Right cardiac atrium (tissue), 5 donors: ENCODE measurements around the gene PLOD2. TPM values are rescaled to one million over a fixed set of nuclear protein-coding genes. Genes with fewer than 3 reads are reported as not detected.
A peak's percentile ranks its signal among the peaks of the same experiment; 100 is the strongest.

ENCODE experiments used
- ATAC-seq, 2 donors: fragments of 200-7000 bp; cut with Tn5 transposase; one replicate each; pipeline versions ENCODE4 v1.8.0 to v1.9.1; 2020; ENCODE audit warnings: moderate library complexity in 2 of 2, mild to moderate bottlenecking in 1 of 2
- DNase-seq, 3 donors: peaks; one replicate each; pipeline ENCODE4 v3.0.0-alpha.2; 2020
- H3K27ac ChIP-seq: one replicate; pipeline ENCODE4 v1.5.1; 2013; ENCODE audit warnings: mild to moderate bottlenecking, low read length, control low read depth, moderate library complexity
- H3K27me3 ChIP-seq: one replicate; pipeline ENCODE4 v1.6.1; 2013; ENCODE audit not compliant: control insufficient read depth, insufficient read depth
- H3K4me1 ChIP-seq: one replicate; pipeline ENCODE4 v1.6.1; 2013; ENCODE audit warnings: low read length; ENCODE audit not compliant: control insufficient read depth, insufficient read depth
- H3K4me3 ChIP-seq: one replicate; pipeline ENCODE4 v1.5.1; 2013; ENCODE audit warnings: low read length, control low read depth
- H3K9me3 ChIP-seq: one replicate; pipeline ENCODE4 v1.6.1; 2013; ENCODE audit warnings: low read length; ENCODE audit not compliant: control insufficient read depth
- WGBS: extraction: QIAGEN DNeasy Blood & Tissue Kit; methylation state at CpG from one replicate; pipeline ENCODE4 v1.1.7; 2013; 5-methylcytosine and 5-hydroxymethylcytosine counted together
- intact Hi-C, 4 donors: fragments of 100-400 bp; cut with DNase I; formaldehyde crosslinking; loops; one replicate each; pipeline versions ENCODE4 v1.11.0 to v1.14.0; 2022 to 2023
- polyA plus RNA-seq: library from polyadenylated mRNA; stranded (reverse); fragments of 200-250 nt; gene quantifications from one replicate; pipeline ENCODE4 v1.2.3, GENCODE V29; 2013
- total RNA-seq, 4 donors: library from RNA; stranded (reverse); fragmentation: NEBNext Ultra II Directional; extraction: Animal tissue kit (Norgen Biotek cat#: 25700); gene quantifications; one replicate each; pipeline ENCODE4 v1.2.1, GENCODE V29; 2021
- donor health status: healthy with polysubstance abuse.
- donor health status: DM: no; HTN: yes; CAD: no.
- donor health status: DM: no; HTN: no; CAD: no.
- donor health status: DM: no; HTN: yes; CAD: no; lungs with severe emphysema.
- donor health status: DM: yes; HTN: yes; CAD: no.

Gene PLOD2
- total and polyA plus RNA-seq, 5 donors: 20.3 to 30.8 (median 30.3) TPM

GRCh38 chr3:146138902-146139301, 22.1 kb downstream of the PLOD2 start:
- DNase-seq (no peak), ATAC-seq (peak in 1 of 2 donors; percentile 22)
- Histone ChIP-seq H3K4me3 (no peak overlapping the region), H3K27ac (no peak overlapping the region), H3K4me1 (peaks cover 2% of the 10 kb centered on the region), H3K27me3 (no peaks in the 10 kb centered on the region), H3K9me3 (no peaks in the 10 kb centered on the region)
- WGBS: 65% methylated on average over 2 of the region's 2 CpGs
- intact Hi-C loops: no loop called here

GRCh38 chr3:146136647-146137046, 24.3 kb downstream of the PLOD2 start:
- H3K4me1 ChIP-seq: peaks cover 3% of the 10 kb centered on the region
- H3K4me3 ChIP-seq: no peak overlapping the region
- H3K27me3 ChIP-seq: no peaks in the 10 kb centered on the region
- intact Hi-C loops: no loop called here
- ATAC-seq: no peak
- no peaks in the 10 kb centered on the region for H3K9me3 ChIP-seq
- WGBS: 84% methylated on average over 3 of the region's 3 CpGs
- H3K27ac ChIP-seq: no peak overlapping the region
- no peak for DNase-seq

- intact Hi-C loops: no loop called here
- no peaks in the 10 kb centered on the region for H3K27me3 ChIP-seq
- H3K4me1 ChIP-seq: peaks cover 3% of the 10 kb centered on the region
- H3K4me3 ChIP-seq: no peak overlapping the region
- no peak overlapping the region for H3K27ac ChIP-seq
- peak in 1 of 2 donors; percentile 22 for ATAC-seq
- 58% methylated on average over 5 of the region's 5 CpGs for WGBS
- no peaks in the 10 kb centered on the region for H3K9me3 ChIP-seq
- no peak for DNase-seq
Observed at GRCh38 chr3:146134348-146135117, 26.5 kb downstream of the PLOD2 start.

GRCh38 chr3:146133441-146133840, 27.5 kb downstream of the PLOD2 start:
- WGBS: 86% methylated on average over 2 of the region's 2 CpGs

DNA sequence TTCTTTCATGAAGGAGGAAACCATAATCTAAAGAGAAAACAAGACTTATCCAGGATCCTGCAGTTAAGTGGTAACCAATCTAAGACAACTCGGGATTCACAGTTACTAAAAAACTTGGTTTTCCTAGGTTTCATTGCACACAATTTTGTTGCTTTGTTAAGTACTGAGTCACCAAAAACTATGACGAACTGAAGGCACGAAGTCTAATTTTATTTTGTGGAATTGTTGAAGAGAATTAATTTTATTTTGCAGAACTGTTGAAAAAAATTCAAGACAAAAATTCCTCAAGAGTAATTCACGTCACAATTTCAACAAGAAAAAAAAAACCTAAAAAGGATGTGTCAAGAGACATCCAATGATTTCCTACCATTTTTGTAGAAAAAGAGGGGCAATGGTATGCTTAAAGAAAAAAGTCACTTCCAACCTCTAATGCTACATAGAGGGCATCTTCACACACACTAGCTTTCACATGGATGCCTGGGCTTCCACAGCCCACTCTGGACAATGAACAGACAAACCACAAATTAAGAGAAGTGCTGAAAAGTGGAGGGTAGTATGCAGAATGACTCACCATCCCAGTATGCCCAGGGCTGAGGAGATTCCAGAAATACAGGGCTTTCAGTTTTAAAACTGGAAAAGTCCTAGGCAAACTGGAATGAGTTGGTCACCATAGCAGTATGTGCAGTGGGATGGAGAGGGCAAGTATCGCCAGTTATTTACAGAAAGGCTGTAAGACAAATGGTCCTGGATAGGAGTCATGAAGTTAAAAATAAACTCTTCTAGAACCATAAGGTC, 29.2 kb downstream of the PLOD2 start:
- peak in 1 of 2 donors; percentile 29 for ATAC-seq
- intact Hi-C loops: no loop called here
- H3K9me3 ChIP-seq: no peaks in the 10 kb centered on the region
- peaks cover 3% of the 10 kb centered on the region for H3K4me1 ChIP-seq
- H3K27me3 ChIP-seq: no peaks in the 10 kb centered on the region
- WGBS: 86% methylated on average over 5 of the region's 5 CpGs
- no peak overlapping the region for H3K4me3 ChIP-seq
- no peak for DNase-seq
- H3K27ac ChIP-seq: no peak overlapping the region

More at GRCh38 chr3:146133441-146133840, 27.5 kb downstream of the PLOD2 start:
- DNase-seq (no peak), ATAC-seq (no peak)
- intact Hi-C loops: no loop called here
- no peak overlapping the region for H3K27ac ChIP-seq
- no peak overlapping the region for H3K4me3 ChIP-seq
- no peaks in the 10 kb centered on the region for H3K27me3 ChIP-seq
- H3K9me3 ChIP-seq: no peaks in the 10 kb centered on the region
- peaks cover 3% of the 10 kb centered on the region for H3K4me1 ChIP-seq

DNA sequence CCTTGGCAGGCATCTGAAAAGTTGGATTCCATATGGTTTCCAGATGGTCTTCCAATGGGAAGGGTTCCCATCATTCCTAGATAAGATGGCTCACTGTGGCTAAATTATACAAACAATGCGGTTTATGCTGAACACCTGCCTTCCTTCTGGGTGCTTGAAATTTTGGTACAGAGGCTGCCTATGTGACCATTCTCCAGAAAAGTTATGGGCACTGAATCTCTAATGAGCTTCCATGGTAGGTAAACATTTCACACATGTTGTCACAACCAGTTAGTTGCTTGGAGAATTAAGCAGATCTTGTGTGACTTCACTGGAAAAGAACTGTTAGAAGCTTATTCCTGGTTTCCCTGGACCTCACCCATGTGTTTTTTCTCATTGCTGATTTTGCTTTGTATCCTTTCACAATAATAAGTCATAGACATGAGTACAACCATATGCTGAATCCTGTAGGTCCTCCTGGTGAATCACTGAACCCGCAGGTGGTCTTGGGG, 30.1 kb downstream of the PLOD2 start:
- intact Hi-C loops: no loop called here
- H3K9me3 ChIP-seq: no peaks in the 10 kb centered on the region
- no peaks in the 10 kb centered on the region for H3K27me3 ChIP-seq
- DNase-seq (no peak), ATAC-seq (no peak)
- no peak overlapping the region for H3K4me3 ChIP-seq
- no peak overlapping the region for H3K27ac ChIP-seq
- 92% methylated on average over 2 of the region's 2 CpGs for WGBS
- H3K4me1 ChIP-seq: peaks cover 3% of the 10 kb centered on the region

DNA sequence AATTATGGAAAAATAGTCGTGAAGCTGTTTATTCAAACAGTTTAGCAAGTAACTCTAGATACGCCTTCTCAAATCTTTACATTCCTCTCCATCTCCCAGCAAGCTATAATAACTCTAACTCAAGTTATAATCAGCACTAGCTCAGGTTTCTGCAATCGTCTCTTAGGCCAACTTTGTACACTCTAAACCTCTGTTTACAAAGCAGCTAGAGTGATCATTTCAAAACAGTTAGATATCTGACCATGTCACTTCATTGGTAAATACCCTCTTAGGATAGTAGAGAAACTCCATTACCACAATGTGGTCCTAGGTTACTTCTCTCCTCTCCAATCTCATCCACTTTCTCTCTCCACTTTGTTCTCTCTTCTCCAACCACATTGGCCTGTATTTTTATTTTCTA, 31.2 kb downstream of the PLOD2 start:
- intact Hi-C loops: no loop called here
- DNase-seq: no peak
- 74% methylated on average over 3 of the region's 3 CpGs for WGBS
- Histone ChIP-seq H3K4me3 (no peak overlapping the region), H3K27me3 (no peaks in the 10 kb centered on the region), H3K9me3 (no peaks in the 10 kb centered on the region), H3K27ac (no peak overlapping the region), H3K4me1 (peaks cover 5% of the 10 kb centered on the region)
- ATAC-seq: no peak

GRCh38 chr3:146128939-146129338, 32.0 kb downstream of the PLOD2 start:
- H3K4me3 ChIP-seq: no peak overlapping the region
- H3K27ac ChIP-seq: no peak overlapping the region
- intact Hi-C loops: no loop called here
- DNase-seq: no peak
- no peak for ATAC-seq
- no peaks in the 10 kb centered on the region for H3K9me3 ChIP-seq
- no peaks in the 10 kb centered on the region for H3K27me3 ChIP-seq
- WGBS: 66% methylated on average over 1 of the region's 1 CpG
- peaks cover 5% of the 10 kb centered on the region for H3K4me1 ChIP-seq

- H3K9me3 ChIP-seq: no peaks in the 10 kb centered on the region
- 65% methylated on average over 1 of the region's 1 CpG for WGBS
- intact Hi-C loops: no loop called here
- no peaks in the 10 kb centered on the region for H3K27me3 ChIP-seq
- no peak overlapping the region for H3K4me3 ChIP-seq
- ATAC-seq: no peak
- H3K4me1 ChIP-seq: peaks cover 2% of the 10 kb centered on the region
- DNase-seq: no peak
- H3K27ac ChIP-seq: no peak overlapping the region
Observed at GRCh38 chr3:146128179-146128578, 32.8 kb downstream of the PLOD2 start.

DNA sequence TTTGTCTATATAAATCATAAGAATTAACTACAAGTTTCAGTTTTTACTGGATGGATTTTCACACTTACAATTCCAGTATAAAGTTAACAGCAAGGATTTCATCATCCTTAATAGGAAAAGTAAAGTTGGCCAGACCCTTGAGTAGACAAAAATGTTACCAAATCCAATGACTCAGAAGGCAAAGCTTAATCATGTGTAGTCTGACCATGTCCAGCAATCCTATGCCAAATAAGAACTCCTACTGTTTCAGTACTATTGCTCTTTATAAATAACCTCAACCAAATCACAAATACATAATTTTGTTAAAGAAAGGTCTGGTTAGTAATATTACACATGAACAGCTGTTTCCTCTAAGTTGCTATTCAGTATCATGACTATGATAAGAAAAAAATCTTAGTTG, 35.0 kb downstream of the PLOD2 start:
- no peak overlapping the region for H3K4me3 ChIP-seq
- intact Hi-C loops: no loop called here
- DNase-seq (no peak), ATAC-seq (peak; percentile 90 to 95)
- no peaks in the 10 kb centered on the region for H3K27me3 ChIP-seq
- peaks cover 2% of the 10 kb centered on the region for H3K4me1 ChIP-seq
- H3K9me3 ChIP-seq: no peaks in the 10 kb centered on the region
- no peak overlapping the region for H3K27ac ChIP-seq

DNA sequence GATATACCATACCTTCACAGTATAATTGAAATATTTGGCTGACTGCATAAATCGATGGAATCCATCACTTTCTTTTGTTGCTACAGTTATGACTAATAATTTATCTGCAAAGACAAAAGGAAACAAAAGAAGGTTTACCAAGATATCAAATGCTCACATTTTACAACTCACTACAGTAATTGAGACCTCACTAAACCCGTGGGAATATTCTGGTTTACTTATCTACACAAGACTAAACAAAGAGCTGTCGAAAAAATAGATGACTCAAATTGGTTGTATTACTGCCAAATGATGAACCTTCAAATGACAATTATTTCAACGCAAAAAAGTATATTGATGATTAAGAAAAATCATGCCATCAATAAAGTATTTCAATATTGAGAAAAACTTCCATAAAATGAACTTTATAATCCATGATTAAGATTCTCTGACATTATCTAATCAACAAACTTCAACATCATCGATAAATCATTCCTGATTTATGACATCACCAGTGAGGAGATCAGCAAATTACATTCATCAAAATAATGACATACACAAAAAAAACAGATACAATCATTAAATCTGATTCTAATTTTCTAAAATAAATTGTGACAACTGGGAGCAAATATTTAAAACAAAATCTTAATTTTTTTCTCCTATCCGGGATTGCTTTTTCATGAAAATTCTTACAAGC, 36.7 kb downstream of the PLOD2 start:
- Histone ChIP-seq H3K27me3 (no peaks in the 10 kb centered on the region), H3K9me3 (no peaks in the 10 kb centered on the region), H3K4me3 (no peak overlapping the region), H3K27ac (no peak overlapping the region), H3K4me1 (peaks cover 2% of the 10 kb centered on the region)
- DNase-seq (no peak), ATAC-seq (no peak)
- intact Hi-C loops: no loop called here
- 61% methylated on average over 6 of the region's 6 CpGs for WGBS
